GM06990 (cell line): ENCODE results near the gene PAQR7.

Experiments used
- DNase-seq: peaks from one replicate; pipeline ENCODE4 v3.0.0-alpha.2; 2011; ENCODE audit not compliant: insufficient read length; ENCODE audit errors: extremely low read depth
- H3K27me3 ChIP-seq: replicated peaks from 2 replicates; pipeline ENCODE4 v1.6.0; 2011; ENCODE audit warnings: low read length; ENCODE audit not compliant: control insufficient read depth, insufficient read depth
- H3K36me3 ChIP-seq: 2 replicates; pipeline ENCODE4 v1.5.1; 2011; ENCODE audit warnings: low read length; ENCODE audit not compliant: control insufficient read depth, insufficient read depth
- H3K4me3 ChIP-seq: replicated peaks from 2 replicates; pipeline ENCODE4 v1.5.1; 2011; ENCODE audit warnings: low read depth, mild to moderate bottlenecking, control low read depth, low read length
- CTCF ChIP-seq: IDR thresholded peaks from 2 replicates; pipeline ENCODE4 v1.5.1; 2011; ENCODE audit warnings: low read length, control low read depth, mild to moderate bottlenecking, inconsistent platforms; ENCODE audit not compliant: insufficient read depth, poor library complexity, severe bottlenecking

Gene PAQR7

GRCh38 chr1:25885602-25886001 lies 10.1 kb upstream of the PAQR7 start:
- no peak for TF ChIP-seq CTCF
- Histone ChIP-seq H3K27me3 (no peaks in the 10 kb centered on the region), H3K36me3 (no peaks in the 10 kb centered on the region), H3K4me3 (no peak overlapping the region)
- DNase-seq = no peak

- H3K27me3 ChIP-seq = no peaks in the 10 kb centered on the region; the same call in 1 of the 2 replicates
- no peak for TF ChIP-seq CTCF
- DNase-seq = no peak
- no peaks in the 10 kb centered on the region for H3K36me3 ChIP-seq
- H3K4me3 ChIP-seq = no peak overlapping the region
Measured at GRCh38 chr1:25881266-25881665, 5.8 kb upstream of the PAQR7 start.

GRCh38 chr1:25880518-25880917 lies 5.0 kb upstream of the PAQR7 start:
- Histone ChIP-seq H3K27me3 (no peaks in the 10 kb centered on the region; the same call in 1 of the 2 replicates), H3K4me3 (no peak overlapping the region), H3K36me3 (no peaks in the 10 kb centered on the region)
- no peak for TF ChIP-seq CTCF
- DNase-seq = no peak

- no peak for DNase-seq
- Histone ChIP-seq H3K27me3 (no peaks in the 10 kb centered on the region; the same call in 1 of the 2 replicates), H3K4me3 (no peak overlapping the region), H3K36me3 (no peaks in the 10 kb centered on the region)
- TF ChIP-seq CTCF = no peak
Measured at GRCh38 chr1:25879675-25880074, 4.2 kb upstream of the PAQR7 start.

GRCh38 chr1:25878690-25879089 lies 3.2 kb upstream of the PAQR7 start:
- Histone ChIP-seq H3K27me3 (no peaks in the 10 kb centered on the region; the same call in 1 of the 2 replicates), H3K36me3 (no peaks in the 10 kb centered on the region), H3K4me3 (no peak overlapping the region)
- DNase-seq = no peak
- TF ChIP-seq CTCF = no peak

GRCh38 chr1:25877155-25877554 lies 1.6 kb upstream of the PAQR7 start:
- no peaks in the 10 kb centered on the region; the same call in 1 of the 2 replicates for H3K27me3 ChIP-seq
- no peak overlapping the region for H3K4me3 ChIP-seq
- no peaks in the 10 kb centered on the region for H3K36me3 ChIP-seq
- no peak for DNase-seq
- TF ChIP-seq CTCF = no peak
